ENCODE measurements around the gene ADARB1.

GRCh38 chr21:45132841-45133573 is 58.6 kb downstream of the ADARB1 start:
- TF ChIP-seq RARB (CRISPR knock-in tag; IDR thresholded peaks at IDR 0.05) (no peak), ARNTL (CRISPR knock-in tag; IDR thresholded peaks at IDR 0.05; ENCODE audit: borderline replicate concordance, low read depth) (no peak), ZFP3 (CRISPR knock-in tag; IDR thresholded peaks at IDR 0.05) (no peak)
